ENCODE measurements around the gene MMP20.

Gene MMP20

DNA sequence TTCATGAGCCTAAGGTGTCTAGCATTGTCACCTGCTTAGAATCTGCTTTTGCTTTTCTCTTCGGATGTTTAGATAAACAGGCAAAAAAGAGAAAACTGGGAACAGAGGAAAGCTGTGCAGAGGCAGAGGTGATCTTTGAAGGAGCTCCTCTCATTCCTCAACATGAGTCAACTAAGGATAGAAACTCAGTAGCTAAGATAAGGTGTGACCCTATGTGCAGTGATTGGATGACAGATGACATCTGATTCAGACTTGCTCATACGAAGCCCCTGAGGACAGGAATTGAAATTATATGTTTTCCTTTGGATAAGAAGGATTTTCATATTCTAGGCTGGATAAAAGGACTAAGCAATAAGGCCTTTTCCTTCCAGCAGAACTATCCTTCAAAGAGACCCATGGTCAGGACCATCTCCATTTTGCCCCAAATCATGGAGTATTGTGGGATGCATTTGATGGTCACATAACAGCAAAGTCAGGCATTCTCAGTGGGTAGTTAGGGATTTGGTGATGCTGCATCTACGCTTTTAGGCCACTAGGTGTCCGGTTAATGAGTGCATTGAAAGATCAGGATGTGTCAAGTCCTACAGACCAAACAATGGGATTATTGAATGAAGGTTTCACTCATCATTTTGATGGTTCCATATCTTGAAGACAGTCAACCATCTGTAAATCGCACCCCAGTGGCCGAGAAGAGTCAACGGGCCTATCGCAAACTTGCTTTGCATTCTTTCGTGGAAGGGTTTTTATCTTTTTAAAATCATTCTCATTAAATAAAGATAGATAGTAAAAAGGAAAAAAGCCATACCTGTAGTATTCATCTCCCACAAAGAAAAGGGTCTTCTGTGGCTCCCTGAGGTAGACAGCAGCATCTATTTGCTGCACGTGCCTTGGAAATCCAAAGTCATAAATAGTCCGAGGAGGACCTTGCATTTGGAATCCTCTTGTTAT lies 32.2 kb downstream of the MMP20 start:
- peak; percentile 53 for DNase-seq (ENCODE audit: low spot score)

DNA sequence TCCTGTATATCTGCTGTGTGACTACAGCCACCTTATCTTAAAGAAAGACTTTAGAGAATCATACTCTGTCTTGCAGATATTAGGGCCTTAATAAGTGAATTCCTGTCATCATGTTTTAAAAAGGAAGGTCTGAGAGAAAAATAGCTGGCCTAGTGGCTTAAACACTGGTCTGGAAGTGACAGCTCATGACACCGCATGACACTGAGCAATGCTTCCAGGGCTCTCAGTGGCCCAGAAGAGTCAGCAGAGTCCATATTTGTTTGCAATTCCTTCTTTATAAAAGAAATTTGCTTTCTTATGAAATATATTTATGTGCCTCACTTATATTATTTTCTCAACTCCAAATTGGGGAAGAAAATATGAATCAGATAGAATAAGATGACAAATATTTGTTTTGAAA lies 33.0 kb downstream of the MMP20 start:
- no peak for DNase-seq (ENCODE audit: low spot score)

DNA sequence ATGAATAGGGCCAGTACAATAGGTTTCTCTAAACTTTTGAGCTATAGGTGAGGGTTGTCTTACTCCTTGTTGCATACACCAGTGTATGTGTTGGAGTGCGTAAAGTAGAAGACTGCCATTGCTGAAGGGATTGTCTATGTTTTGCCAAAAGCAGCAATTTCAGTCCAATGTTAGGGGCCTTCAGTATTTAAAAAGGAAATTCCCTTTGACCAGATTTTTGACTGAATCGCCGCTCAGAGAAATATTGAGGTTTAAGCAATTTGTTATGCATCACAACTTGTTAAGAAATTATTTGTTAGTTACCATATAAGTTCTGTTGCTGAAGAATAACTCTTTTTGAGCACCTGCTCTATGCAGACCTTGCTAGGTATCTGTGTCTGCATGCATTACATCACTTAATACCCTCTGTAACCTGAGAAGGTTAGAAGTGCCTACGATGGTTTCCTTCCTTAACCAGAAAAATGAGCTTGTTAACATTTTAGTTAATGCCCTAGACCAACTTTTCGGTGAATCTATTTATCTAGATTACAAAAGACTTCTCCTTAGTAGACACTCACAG lies 33.9 kb downstream of the MMP20 start:
- no peak for DNase-seq (ENCODE audit: low spot score)

DNA sequence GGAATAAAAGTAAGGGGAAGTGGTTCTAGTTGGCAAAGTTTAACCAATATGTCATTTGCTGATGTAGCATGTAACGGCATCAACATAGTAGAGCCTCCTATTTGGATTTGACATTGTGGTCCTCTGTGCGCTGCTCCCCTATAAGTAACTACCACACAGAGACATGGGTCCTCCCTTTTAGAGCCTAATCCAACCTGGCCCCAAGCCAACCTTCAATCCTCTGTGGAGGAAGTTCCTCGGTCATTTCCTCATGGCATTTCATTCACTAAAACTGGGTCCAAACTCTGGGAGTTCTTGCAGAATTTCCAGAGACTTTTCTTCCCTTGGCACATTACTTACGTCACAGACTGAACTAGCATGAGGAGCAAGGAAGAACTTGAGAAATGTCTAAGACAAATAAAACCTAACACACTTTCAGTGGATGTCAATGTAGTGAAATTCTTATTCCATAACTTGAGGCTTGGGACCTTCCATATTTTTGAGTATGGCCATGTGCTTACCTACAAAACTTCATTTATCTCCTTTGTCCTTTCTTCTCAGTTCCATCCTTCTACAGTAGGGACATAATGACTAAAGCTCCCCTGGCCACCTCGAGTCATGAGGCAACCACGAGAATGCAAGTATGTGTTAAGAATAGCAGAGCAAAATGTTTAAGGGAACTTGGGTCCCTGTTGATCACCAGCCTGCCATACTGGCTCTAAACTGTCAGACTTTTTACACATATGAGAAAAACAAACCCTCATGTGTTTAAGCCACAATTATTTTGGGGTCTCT lies 34.7 kb downstream of the MMP20 start:
- DNase-seq (ENCODE audit: low spot score), result no peak

DNA sequence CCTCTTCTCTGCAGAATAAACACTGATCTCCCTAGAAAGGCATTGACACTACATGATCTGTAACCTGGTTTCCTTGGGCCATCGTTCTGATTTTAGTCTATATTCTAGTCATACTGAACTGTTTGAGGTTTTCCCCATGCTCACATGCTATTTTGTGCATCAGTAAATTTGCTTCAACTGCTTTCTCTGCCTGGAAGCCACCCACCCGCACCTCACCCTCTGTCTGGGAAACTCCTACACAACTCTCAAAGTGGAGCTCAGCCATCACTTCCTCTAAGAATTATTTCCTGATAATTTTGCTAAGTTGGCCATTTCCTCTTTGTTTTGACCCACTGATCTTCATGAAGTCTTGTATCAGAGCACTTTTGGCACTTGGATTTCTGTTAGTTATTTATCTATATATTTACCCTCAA lies 36.1 kb downstream of the MMP20 start:
- DNase-seq (ENCODE audit: low spot score), result no peak

DNA sequence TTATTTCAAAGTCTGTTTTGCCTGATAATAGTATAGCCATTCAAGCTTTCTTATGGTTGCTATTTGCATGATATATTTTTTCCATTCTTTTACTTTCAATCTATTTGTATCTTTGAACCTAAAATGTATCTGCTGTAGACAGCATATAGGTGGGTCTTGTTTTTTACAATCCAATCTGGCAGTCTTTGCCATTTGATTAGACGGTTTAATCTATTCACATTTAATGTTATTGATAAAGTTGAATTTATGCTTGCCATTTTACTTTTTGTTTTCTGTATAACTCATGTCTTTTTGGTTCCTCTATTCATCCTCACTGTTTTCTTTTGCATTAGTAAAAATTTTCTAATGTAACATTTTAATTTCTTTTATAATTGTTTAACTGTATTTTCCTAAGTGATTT lies 37.4 kb downstream of the MMP20 start:
- no peak for DNase-seq (ENCODE audit: low spot score)

DNA sequence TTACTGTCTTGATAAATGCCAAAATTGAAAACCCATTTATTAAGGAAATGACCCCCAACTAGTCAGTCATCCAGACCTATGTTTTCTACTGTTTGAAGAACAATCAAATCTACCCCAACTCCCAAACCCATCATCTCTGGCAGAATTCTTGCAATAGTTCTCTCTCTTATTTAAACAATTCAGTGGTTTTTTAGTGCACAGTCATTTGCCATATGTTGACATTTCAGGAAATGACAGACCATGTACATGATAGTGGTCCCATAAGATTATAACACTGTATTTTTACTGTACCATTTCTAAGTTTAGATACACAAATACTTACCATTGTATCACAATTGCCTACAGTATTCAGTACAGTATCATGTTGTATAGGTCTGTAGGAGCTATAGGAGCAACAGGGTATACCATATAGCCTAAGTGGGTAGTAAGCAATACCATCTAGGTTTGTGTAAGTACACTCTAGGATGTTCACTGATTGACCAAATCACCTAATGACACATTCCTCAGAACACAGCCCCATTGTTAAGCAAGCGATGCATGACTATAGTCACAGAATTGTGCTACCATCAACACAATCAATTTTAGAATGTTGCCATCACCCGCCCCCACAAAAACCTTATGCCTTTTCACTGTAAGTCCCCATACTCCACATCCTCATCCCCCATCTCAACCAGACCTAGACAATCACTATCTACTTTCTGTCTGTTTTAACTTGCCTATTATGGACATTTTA lies 41.8 kb downstream of the MMP20 start:
- DNase-seq (ENCODE audit: low spot score), result no peak

DNA sequence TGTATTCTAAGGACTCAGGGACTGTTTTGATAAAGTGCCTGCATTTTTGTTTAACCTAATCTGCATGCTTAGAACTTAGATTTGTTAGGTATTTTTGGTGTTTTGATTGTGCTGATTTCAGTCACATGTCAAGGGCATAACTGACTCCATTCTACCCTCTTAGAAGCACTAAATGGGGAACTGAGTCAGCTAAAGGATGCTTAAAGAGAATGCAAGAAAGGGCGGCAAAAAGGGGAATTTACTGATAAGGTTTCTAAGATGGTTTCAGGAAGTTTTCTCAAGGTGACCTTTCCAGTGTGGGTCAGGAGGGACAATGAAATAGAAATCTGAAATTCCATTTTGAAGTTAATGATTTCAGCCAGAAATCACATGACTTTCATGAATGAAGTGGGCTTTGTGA lies 43.0 kb downstream of the MMP20 start:
- DNase-seq (ENCODE audit: low spot score), result no peak

DNA sequence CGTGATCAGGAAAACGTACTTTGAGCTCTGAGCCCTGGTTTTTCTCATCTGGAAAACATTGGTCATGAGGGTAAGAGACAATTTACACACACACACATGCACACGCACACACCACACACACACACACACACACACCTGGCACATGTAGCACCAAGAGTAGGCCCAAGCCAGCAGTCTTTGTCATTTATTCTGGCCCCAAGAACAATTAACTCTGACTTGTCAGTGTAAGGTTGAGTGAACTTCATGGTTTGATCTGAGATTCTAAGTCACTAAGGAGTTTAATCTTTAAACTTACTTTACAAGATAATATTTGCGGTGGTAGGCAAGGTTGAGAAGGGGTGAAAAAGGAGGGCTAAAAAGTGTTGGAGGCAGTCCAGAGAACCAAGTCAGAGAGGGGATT lies 44.1 kb downstream of the MMP20 start:
- DNase-seq (ENCODE audit: low spot score), result no peak

DNA sequence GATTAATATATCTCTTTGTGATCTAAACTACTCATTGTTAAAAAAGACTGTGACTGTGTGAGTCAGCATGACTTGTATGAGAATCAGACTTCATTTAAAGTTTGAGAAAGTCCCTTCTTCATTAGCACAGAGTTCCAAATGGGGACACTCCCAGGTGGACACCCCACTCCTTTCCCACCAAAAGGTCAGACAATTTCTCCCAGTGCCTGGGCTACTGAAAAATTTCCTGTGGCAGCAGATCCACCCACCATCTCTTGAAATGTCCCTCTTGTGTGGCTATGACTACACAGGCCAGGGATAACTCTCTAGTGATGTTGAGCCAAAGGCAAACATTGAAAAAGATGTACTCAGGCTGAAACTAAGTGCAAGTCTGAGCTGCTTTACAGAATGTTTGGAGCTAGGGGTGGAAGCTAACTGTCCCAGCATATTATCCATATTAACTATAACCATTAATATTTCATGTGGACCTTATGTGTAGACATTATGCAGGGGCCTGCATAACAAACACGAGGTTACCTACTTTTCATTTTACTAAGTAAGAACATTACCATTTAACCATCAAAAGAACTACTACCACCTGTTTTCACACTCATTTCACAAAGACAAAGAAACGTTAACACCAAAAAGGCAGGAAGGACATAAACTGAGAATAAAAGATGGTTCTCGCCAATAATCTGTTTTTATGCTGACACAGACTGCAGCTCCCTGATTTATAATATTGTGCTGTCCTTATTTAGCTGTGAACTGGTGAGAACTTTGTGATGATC lies 44.8 kb downstream of the MMP20 start:
- no peak for DNase-seq (ENCODE audit: low spot score)

DNA sequence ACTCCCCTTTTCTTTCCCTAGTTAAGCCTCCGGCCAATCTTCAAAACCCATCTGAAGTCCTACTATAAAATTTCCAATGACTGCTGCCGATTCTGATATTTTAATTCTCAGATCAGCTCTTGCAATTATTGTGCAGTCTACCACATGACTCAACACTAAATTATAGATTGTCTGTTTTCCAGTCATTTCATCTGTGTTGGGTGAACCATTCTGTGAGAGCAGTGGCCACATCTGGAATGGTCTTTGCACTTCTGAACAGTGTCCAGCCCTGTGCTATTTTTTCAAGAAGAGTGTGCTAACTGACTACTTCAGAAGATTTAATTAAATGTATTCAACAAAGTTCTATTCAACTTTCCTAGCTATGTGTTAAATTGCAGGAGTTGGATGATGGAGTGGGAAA lies 47.4 kb downstream of the MMP20 start:
- DNase-seq (ENCODE audit: low spot score), result no peak

DNA sequence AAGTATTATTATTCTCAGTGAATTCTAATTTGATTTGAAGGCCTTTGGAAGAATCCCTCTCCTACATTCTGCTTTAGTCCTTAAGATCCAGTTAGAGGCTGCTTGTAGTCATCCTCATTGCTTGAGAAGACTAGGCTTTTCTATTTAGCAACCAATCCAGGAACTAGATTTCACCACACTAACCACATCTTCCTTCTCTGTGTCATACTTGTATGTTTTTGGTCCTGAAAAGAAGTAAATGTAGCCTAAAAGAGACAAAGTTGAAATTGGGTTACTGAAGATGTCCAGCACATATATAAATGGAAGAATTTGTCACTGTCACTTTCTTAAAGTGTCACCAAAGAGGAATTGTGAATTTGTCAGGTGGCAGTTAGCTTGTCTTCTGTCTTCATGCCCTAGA lies 48.0 kb downstream of the MMP20 start:
- DNase-seq (ENCODE audit: low spot score), result no peak

DNA sequence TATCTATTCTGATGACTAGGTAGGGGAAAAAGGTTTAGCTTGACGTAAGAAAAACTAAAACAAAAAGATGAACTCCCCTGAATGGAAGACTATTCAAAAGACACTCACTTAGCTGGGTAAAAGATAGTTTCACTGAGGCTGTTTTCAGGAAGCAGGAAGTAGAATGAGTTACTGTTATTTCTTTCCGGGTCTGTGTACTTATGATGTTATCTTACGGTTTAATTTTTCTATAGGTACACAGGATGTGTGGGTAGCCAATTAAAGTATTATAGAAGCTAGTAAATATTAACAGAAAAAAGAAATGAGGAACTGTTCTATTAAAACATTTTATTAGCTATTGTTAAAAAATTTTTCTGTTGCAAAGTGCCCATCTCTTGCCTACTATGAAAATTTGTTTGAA lies 48.8 kb downstream of the MMP20 start:
- no peak for DNase-seq (ENCODE audit: low spot score)

DNA sequence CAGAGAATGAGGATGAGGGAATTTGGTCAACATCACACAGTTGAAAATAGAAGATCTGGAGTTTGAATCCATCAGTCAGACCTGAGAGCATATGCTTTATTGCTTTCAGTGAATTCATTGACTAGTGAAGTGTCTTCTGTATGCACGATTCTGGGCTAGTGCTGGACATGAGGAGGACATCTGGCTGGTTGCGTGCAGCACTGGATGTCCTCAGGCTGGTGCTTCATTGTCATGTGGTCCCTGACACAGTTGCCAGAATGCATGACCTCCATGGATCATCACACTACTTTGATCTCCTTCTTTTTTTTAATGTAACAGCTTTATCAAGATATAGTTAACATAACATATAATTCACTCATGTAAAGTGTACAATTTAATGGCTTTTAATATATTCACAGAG lies 50.1 kb downstream of the MMP20 start:
- DNase-seq (ENCODE audit: low spot score), result no peak

DNA sequence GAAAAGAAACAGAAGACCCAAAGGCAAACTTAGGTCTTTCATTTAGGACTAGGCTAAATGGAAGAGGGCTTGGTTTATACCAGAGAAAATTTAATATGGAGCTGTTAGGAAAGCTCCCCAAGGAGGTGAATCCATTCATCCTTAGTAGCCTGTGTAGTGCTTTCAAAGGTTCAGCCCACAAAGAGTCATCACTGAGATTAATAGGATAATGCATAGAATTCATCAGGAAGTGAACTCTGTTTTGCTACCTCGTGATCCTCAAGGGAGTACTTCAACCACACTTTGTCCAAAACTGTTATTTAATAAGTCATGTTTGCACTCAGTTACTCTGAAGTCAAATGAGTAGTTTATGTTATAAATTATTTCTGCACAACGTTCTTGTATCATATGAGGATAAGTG lies 51.3 kb downstream of the MMP20 start:
- DNase-seq (ENCODE audit: low spot score), result no peak

DNA sequence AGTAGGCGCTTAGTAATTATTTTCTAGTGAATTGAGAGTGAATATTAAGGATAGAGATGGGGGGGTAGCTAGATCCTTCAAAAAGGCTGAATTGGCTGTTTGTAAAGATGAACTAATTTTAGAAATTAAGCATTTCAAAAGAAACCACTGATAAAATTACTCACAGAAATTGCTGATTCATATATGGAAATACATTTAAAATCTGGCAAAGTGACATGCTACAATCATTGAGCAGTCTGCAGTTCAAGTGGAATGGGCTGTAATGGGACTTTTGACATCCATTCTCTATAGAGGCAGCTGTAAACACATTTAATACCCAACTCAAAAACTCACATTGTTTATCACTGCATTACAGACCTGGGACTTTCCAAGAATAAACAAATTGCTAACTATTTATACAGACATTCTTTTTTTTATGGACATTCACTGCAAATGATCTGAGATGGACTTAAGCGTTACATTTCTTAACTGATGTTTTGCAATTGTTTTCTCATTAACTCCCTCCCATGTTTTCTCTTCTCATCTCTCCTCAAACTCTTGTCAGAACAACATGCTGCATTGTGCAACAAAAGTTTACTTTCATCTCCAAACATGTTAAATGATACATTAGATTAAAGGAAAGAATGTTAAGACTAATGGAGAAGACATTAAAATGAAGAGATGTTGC lies 52.4 kb downstream of the MMP20 start:
- no peak for DNase-seq (ENCODE audit: low spot score)

DNA sequence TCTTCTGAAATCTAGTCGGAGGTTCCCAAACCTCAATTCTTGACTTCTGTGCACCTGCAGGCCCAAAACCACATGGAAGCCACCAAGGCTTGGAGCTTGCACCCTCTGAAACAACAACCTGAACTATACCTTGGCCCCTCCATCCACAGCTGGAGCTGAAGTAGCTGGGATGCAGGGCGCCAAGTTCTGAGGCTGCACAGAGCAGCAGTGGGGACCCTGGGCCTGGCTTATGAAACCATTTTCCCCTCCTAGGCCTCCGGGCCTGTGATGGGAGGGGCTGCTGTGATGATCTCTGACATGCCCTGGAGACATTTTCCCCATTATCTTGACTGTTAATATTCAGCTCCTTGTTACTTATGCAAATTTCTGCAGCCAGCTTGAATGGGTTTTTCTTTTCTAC lies 56.3 kb downstream of the MMP20 start:
- DNase-seq (ENCODE audit: low spot score), result no peak

DNA sequence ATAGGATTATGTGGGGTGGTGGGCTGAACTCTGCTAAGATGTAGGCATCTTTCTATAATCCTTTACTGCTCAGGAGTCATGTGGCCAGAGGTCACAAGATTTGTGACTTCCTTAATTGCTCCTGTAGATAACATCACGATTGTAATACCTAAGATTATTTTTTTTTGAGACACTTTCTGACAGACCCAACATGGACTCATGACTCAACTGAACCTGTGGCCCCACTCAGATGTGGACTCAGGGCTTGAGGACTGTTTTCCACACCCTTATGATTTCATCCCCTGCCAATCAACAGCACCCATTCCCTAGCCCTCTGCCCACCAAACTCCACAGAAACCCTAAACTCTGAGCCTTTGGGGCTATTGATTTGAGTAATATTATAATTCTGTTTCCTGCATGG lies 59.0 kb downstream of the MMP20 start:
- no peak for DNase-seq (ENCODE audit: low spot score)

DNA sequence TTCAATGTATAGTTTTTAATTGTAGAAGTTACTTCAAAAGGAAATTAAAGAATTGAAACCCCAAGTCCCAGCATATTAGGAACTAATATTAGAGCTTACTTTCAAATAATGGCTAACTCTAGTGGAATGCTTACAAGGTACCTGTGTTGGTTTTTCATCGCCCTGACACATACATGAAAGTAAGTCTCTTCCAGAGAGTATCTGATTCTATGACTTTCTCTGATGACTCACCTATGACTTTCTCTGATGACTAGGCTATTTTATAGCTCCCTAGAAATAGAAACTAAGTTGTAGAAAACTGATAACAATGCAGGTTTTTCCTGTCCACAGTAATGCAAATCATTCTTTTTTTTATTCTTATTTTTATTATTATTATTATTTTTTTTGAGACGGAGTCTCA lies 61.0 kb downstream of the MMP20 start:
- no peak for DNase-seq (ENCODE audit: low spot score)

DNA sequence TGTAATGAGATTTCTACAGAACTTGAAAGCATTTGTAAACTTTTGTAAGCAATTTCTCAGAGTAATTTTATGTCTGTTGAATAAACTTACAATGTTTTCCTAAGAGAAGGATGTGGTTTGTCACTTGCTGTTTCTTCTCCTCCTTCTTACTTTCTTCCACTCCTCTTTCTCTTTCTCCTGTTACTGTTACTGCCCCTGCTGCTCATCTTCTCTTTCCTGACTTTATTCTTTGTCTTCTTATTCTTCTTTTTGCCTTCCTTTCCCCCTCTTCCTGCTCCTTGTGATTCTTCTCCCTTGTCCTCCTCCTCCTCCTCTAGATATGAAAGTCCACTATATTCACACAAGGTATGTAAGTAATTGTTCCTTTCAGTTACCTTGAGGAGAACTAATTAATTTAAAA lies 63.5 kb downstream of the MMP20 start:
- no peak for DNase-seq (ENCODE audit: low spot score)

DNA sequence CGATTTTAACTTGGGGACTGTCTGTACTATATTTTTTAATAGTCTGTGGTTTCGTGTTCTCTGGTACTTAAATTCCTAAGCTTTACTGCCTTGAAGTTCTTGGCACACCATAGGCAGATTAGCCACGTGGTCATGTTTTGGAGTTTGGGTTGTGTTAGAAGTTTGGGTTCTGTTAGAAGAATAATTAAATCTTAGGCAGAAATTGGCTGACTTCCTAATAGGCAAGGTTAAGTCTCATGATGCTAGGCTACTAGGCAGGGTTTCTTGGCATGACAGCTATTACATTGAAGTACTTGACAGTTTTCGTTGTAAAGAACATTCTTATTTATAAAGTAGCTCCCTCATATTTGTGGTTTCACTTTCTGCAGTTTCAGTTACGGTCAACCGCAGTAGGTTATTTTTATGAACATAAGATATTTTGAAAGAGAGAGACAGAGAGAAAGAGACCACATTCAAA lies 64.5 kb downstream of the MMP20 start:
- DNase-seq (ENCODE audit: low spot score), result no peak
